Measurements from ENCODE around the gene PTGR2.

GRCh38 chr14:73842851-73843250, 8.8 kb upstream of the PTGR2 start:
- TF ChIP-seq TAF1 (conservative IDR thresholded peaks at IDR 0.05) (no peak), CTCF (IDR thresholded peaks at IDR 0.05; ENCODE audit: low read depth, low read length, missing input control) (no peak), EGR1 (IDR thresholded peaks at IDR 0.05; ENCODE audit: low read depth in 2 of 2) (no peak), GABPA (IDR thresholded peaks at IDR 0.05 in 1 of 2, conservative IDR thresholded peaks at IDR 0.05 in 1 of 2) (no peak)
